ENCODE results near the gene MYO1B. TPM values are rescaled to one million over a fixed set of nuclear protein-coding genes. Genes with fewer than 3 reads are reported as not detected.

Gene MYO1B
- total RNA-seq, 1 experiment from 2014 or later: 43.2 TPM

GRCh38 chr2:191312662-191313061 is 67.5 kb downstream of the MYO1B start:
- H3K79me1 ChIP-seq (ENCODE audit: insufficient read depth, low read depth, low read length, poor library complexity, severe bottlenecking): no peaks in the 10 kb centered on the region
- no peak for TF ChIP-seq CTCF (conservative IDR thresholded peaks at IDR 0.05)
- no peaks in the 10 kb centered on the region; the same call in 1 of the 2 replicates for H3K27me3 ChIP-seq (ENCODE audit: insufficient read depth, low read length)
- H3K4me2 ChIP-seq (ENCODE audit: insufficient read depth, insufficient read length, low read length): no peak overlapping the region
- no peak overlapping the region for H2BK12ac ChIP-seq (ENCODE audit: insufficient read length, low read depth, low read length)
- no peak overlapping the region for H3K9ac ChIP-seq (ENCODE audit: extremely low read depth, insufficient read length, low read length)
- no peak overlapping the region for H3K14ac ChIP-seq (ENCODE audit: insufficient read depth, low read length)
- Mint-ChIP-seq H3K9me3 (no peaks in the 10 kb centered on the region), H3K27me3 (ENCODE audit: low read depth) (no peaks in the 10 kb centered on the region), H3K4me1 (peaks cover 9% of the 10 kb centered on the region in 2 experiments), H3K27ac (no peak overlapping the region), H3K4me3 (no peak overlapping the region), H3K36me3 (ENCODE audit: insufficient read depth in 1 of 3, low read depth in 3 of 3) (no peaks in the 10 kb centered on the region; a peak in 1 of 7 replicates)
- H4K5ac ChIP-seq (ENCODE audit: insufficient read length, low read depth, low read length): no peak overlapping the region
- no peak overlapping the region for H3K27ac ChIP-seq (ENCODE audit: insufficient read length, low read depth, low read length)
- H2AFZ ChIP-seq (ENCODE audit: low read length): no peak overlapping the region
- H3K9me3 ChIP-seq (ENCODE audit: control insufficient read depth, low read depth, low read length): no peaks in the 10 kb centered on the region
- DNase-seq: no peak
- no peaks in the 10 kb centered on the region for H4K20me1 ChIP-seq (ENCODE audit: control insufficient read depth, insufficient read depth, insufficient read length)
- no peak overlapping the region for H2AK5ac ChIP-seq (ENCODE audit: insufficient read length, low read length)
- no peaks in the 10 kb centered on the region; the same call in 1 of the 2 replicates for H3K4me1 ChIP-seq (ENCODE audit: insufficient read depth, low read length)
- no peak overlapping the region for H4K91ac ChIP-seq (ENCODE audit: insufficient read length, low read depth, low read length)
- no peak overlapping the region for H3K56ac ChIP-seq (ENCODE audit: insufficient read length, low read depth, low read length)
- H2BK15ac ChIP-seq (ENCODE audit: low read depth, low read length): no peak overlapping the region
- H3K23ac ChIP-seq (ENCODE audit: insufficient read length, low read depth, low read length): no peak overlapping the region
- no peak overlapping the region for H3K4ac ChIP-seq (ENCODE audit: low read depth, low read length)
- H3K18ac ChIP-seq (ENCODE audit: insufficient read length, low read depth, low read length): no peak overlapping the region
- H2BK5ac ChIP-seq (ENCODE audit: insufficient read length, low read length): no peak overlapping the region
- H2BK120ac ChIP-seq (ENCODE audit: low read depth, low read length, poor library complexity, severe bottlenecking): no peak overlapping the region
- no CpG with 5 or more reads among the region's 1 CpG for WGBS (ENCODE audit: extremely low coverage, insufficient read length, low lambda C conversion rate)
- H2BK20ac ChIP-seq (ENCODE audit: low read depth, low read length, poor library complexity, severe bottlenecking): no peak overlapping the region
- no peaks in the 10 kb centered on the region for H3K23me2 ChIP-seq (ENCODE audit: insufficient read length, low read depth, low read length, poor library complexity, severe bottlenecking)
- H4K8ac ChIP-seq (replicated peaks; ENCODE audit: insufficient read length, low read depth, low read length): no peak overlapping the region
- H3K79me2 ChIP-seq (ENCODE audit: insufficient read depth, low read length): peaks cover 4% of the 10 kb centered on the region; the same call in 1 of the 2 replicates
- H3T11ph ChIP-seq (ENCODE audit: low read length): no peak overlapping the region

Data from H9 (cell line).